IPS-20b (cell line): ENCODE results near the gene ALPL.

Source experiments
- H3K27ac ChIP-seq: one replicate; pipeline ENCODE4 v1.5.1; 2013; ENCODE audit warnings: low read length
- H3K27me3 ChIP-seq: 2 replicates; pipeline ENCODE4 v1.6.1; 2013; ENCODE audit warnings: mild to moderate bottlenecking, low read length, inconsistent platforms; ENCODE audit not compliant: insufficient read depth
- H3K36me3 ChIP-seq: 2 replicates; pipeline ENCODE4 v1.6.1; 2013; ENCODE audit warnings: low read depth, mild to moderate bottlenecking, inconsistent platforms, low read length, moderate library complexity; ENCODE audit not compliant: insufficient read depth
- H3K4me1 ChIP-seq: 2 replicates; pipeline ENCODE4 v1.6.1; 2013; ENCODE audit warnings: mild to moderate bottlenecking, control low read depth, inconsistent platforms, low read length, moderate library complexity; ENCODE audit not compliant: insufficient read depth
- H3K4me3 ChIP-seq: 2 replicates; pipeline ENCODE4 v1.5.1; 2013; ENCODE audit warnings: mild to moderate bottlenecking, low read length, inconsistent platforms
- H3K9ac ChIP-seq: 2 replicates; pipeline ENCODE4 v1.6.1; 2013; ENCODE audit warnings: low read depth, mild to moderate bottlenecking, inconsistent platforms, low read length, moderate library complexity
- H3K9me3 ChIP-seq: 2 replicates; pipeline ENCODE4 v1.6.1; 2013; ENCODE audit warnings: mild to moderate bottlenecking, low read depth, low read length, inconsistent platforms; ENCODE audit not compliant: insufficient read depth

ALPL gene

DNA sequence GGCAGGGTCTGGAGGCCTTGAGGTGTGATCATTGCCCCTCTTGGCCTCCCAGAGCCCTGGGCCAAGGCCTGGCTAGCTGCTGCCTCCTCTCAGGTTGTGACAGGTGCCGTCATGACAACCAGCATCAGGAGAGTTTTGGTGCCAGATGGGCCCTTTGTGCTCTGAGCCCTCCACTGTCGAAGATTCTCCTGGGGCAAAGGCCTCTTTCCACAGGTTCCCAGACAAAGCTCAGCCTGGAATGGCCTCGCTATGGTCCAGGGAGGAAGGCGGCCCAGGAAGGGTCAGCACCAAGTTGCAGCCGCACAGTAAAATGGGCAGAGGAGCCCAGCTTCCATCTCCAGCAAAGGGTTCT lies 78.4 kb downstream of the ALPL start:
- Histone ChIP-seq H3K27ac (no peak overlapping the region), H3K4me3 (no peak overlapping the region)

DNA sequence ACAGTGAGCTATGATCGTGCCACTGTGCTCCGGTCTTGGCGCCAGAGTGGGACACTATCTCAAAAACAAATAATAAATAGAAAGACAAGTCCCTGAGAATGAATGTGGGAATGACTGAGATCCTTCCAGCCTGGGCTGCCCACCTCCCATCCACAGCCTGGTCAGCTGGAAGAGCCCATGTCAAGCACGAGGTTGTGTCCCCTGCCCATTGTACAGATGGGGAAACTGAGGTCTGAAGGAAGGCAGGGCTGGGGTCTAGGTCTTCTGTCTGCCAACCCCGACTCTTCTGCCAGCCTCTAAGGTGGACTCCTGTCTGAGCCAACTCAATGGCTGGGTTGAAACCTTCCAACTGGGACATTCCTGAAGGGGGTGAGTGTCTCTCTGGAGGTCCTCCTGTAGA lies 80.4 kb downstream of the ALPL start:
- H3K9ac ChIP-seq = no peak overlapping the region
- no peak overlapping the region for H3K27ac ChIP-seq
- no peak overlapping the region for H3K4me3 ChIP-seq
- peaks cover 22% of the 10 kb centered on the region for H3K27me3 ChIP-seq
- H3K36me3 ChIP-seq = no peaks in the 10 kb centered on the region
- H3K9me3 ChIP-seq = no peaks in the 10 kb centered on the region
- H3K4me1 ChIP-seq = peaks cover 18% of the 10 kb centered on the region; the same call in 1 of the 2 replicates

More for the DNA sequence above, 78.4 kb downstream of the ALPL start:
- no peak overlapping the region for H3K9ac ChIP-seq
- peaks cover 18% of the 10 kb centered on the region; the same call in 1 of the 2 replicates for H3K4me1 ChIP-seq
- no peaks in the 10 kb centered on the region for H3K36me3 ChIP-seq
- H3K27me3 ChIP-seq = peaks cover 36% of the 10 kb centered on the region
- no peaks in the 10 kb centered on the region for H3K9me3 ChIP-seq

DNA sequence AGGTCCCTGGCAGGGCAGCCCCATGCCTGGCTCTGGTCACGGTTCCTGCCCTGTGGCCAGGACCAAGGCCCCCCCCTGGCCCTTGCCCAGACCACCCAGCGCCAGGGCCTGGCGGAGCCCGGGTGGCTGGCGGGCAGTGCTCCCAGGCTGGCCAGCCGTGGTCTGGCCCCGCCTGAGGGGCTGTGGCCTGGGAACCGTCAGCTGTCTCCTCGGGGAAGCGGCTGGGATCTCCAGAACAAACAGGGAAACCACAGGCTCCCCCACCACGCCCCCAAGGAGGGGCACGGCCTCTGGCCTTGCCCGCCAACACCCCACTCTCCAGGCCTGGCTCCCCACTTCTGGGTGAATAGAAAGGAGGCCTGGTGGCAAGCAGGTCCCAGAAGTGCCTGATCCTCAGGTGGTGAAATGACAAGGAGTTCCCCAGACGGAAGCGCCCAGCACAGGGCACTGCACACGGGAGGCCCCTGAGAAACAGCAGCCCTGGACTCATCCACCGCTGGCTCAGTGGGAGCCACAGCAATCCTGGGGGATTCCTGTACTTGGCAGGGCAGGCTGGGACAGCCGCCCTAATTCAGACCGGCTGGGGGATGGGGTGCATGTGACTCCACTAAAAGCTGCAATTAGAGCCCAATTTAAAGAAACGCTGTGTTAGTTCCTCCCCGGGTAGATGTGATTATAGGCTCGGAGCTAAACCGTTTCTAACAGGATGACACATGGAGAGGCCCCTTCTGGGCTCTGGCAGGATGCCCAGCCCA lies 81.1 kb downstream of the ALPL start:
- no peaks in the 10 kb centered on the region for H3K36me3 ChIP-seq
- no peaks in the 10 kb centered on the region for H3K9me3 ChIP-seq
- peaks cover 22% of the 10 kb centered on the region for H3K27me3 ChIP-seq
- no peak overlapping the region for H3K27ac ChIP-seq
- peaks cover 18% of the 10 kb centered on the region; the same call in 1 of the 2 replicates for H3K4me1 ChIP-seq
- H3K9ac ChIP-seq = no peak overlapping the region
- H3K4me3 ChIP-seq = no peak overlapping the region

DNA sequence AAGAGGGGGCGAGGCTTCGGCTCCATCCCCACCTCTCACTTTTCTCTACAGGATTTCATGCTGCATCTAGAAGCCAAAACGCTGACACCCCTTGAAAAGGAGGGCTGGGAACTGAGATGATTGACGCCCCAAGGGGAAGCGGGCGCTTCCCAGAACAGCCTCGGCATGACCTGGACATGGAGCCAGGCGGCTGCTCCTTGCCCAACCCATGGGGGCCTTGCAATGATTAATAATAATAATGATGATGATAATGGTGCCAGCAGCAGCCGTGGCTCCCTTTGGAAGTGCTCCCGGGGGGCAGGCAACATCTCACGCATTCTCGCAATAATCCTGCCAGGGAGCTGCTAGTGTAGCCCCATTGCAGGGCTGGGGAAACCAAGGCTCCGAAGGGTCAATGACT lies 81.7 kb downstream of the ALPL start:
- no peak overlapping the region for H3K4me3 ChIP-seq
- H3K9me3 ChIP-seq = no peaks in the 10 kb centered on the region
- no peaks in the 10 kb centered on the region for H3K36me3 ChIP-seq
- H3K4me1 ChIP-seq = peaks cover 18% of the 10 kb centered on the region; the same call in 1 of the 2 replicates
- H3K27me3 ChIP-seq = peaks cover 20% of the 10 kb centered on the region
- no peak overlapping the region for H3K27ac ChIP-seq
- H3K9ac ChIP-seq = no peak overlapping the region

DNA sequence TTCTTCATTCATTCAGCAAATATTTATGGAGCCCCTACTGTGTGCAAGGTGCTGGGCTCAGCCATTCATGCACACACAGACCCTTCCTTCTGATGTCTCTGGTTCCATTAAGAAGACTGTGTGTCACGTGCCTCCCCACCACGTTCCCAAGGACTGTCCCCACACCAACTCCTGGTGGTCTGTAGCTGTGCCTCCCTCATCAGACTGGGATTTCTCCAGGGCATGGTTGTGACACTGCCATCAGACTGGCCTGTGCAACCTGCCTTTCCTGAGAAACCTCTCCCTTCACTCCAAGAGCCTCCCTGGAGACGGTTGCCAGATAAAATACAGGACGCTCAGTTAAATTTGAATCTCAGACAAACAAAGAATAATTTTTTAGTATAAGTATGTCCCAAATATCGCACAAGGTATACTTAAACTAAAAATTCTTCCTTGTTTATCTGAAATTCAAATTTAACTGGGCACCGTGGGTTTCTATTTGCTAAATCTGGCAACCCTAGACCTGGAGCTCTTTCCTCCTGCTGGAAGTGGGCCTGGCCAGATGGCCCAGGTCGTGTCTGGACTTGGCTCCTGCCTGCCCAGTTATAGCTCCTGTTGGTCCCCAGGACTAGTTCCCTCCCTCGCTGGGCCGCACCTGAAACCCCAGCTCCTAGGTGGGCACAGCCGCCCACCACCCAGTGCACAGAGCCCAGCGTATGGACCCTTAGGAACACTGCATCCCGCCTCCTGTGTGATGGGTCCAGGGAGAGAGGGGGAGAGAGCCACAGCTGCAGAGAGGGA lies 83.1 kb downstream of the ALPL start:
- Histone ChIP-seq H3K4me1 (peaks cover 12% of the 10 kb centered on the region; the same call in 1 of the 2 replicates), H3K27me3 (peaks cover 10% of the 10 kb centered on the region), H3K36me3 (no peaks in the 10 kb centered on the region), H3K9me3 (no peaks in the 10 kb centered on the region), H3K9ac (no peak overlapping the region), H3K27ac (no peak overlapping the region), H3K4me3 (no peak overlapping the region)

DNA sequence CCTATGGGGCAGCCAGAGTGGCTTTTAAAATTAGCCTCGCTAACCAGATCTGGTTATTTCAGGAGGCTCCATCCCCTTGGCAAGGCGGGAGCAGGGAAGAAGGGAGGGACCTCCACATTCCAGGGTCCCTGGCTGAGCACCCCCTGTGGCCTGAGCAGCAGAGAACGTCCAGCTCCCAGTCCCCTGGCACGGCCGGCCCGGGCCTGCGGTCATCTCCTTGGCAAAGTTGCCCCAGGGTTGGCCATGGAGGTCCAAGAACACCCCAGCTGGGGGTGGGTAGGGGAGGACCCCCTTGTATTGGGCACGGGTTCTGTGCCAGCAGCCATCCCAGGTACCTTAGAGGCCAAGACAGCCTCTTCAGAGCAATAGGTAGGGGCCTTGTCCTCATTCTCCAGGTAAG lies 84.0 kb downstream of the ALPL start:
- Histone ChIP-seq H3K36me3 (no peaks in the 10 kb centered on the region), H3K27me3 (peaks cover 8% of the 10 kb centered on the region), H3K9me3 (no peaks in the 10 kb centered on the region), H3K9ac (no peak overlapping the region), H3K27ac (no peak overlapping the region), H3K4me1 (peaks cover 12% of the 10 kb centered on the region; the same call in 1 of the 2 replicates), H3K4me3 (no peak overlapping the region)

DNA sequence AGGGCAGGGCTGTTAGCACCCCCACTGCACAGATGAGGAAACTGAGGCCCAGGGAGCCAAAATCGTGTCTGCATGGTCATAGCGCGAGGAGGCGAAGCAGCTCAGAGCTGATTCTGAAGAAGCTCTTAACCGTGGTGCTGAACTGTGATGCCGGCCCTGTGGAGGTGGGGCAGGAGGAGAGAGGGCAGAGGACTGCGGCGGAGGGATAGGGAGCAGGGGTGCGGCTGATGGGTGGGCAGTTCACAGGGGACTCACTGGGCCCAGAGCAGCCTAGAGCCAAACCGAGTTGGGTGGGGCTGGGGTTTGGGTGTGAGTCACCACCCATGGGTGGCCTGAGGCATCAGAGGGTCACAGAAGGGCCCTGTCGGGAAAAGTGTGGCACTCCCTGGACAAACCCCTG lies 85.3 kb downstream of the ALPL start:
- Histone ChIP-seq H3K4me3 (no peak overlapping the region), H3K9me3 (no peaks in the 10 kb centered on the region), H3K36me3 (no peaks in the 10 kb centered on the region), H3K4me1 (peaks cover 12% of the 10 kb centered on the region; the same call in 1 of the 2 replicates), H3K9ac (no peak overlapping the region), H3K27ac (no peak overlapping the region), H3K27me3 (no peaks in the 10 kb centered on the region)

DNA sequence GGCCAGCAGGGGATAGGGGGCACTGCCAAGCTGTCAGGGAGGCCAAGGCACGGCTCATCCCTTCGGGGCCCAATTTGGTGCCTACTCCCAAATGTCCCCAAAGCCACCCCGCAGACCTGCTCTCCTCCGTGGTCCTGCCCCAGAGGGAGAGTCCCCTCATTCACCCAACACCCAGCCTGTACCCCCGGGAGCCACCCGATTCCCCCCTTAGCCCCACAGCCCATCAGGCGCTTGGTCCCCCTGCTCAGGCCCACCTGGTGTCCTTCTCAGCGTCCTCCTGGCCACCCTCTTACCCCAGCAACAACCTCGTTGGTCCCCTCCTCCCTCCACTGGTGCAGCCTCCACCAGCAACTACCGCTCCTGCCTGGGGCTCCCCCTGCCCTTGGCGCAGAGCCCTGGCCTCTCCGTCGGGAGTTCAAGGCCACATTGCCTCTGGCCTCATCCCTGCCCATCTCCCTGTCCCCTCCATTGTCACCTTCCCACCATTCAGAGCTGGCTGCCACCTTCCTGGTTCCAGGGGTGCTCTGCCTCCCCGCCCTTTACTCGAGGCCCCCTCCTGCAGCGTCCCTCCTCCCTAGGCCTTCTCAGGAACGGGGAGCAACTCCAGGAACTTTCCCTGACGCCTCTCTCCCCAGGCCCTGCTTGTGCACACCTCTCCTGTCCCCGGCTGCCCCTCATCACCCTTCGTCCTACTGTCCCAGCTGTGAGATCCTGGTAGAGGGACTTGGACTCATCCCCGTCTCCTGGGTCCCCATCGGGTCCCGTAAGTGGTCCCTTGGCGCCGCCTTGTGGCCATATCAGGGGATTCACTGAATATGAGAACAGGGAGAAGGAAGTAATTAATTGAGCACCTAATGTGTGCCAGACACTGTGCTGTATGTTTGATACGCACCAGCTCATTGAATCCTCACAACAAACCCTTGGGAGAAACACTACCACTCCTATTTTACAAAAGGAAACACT lies 86.0 kb downstream of the ALPL start:
- no peaks in the 10 kb centered on the region for H3K27me3 ChIP-seq
- no peak overlapping the region for H3K27ac ChIP-seq
- H3K4me3 ChIP-seq = no peak overlapping the region
- H3K36me3 ChIP-seq = no peaks in the 10 kb centered on the region
- peaks cover 12% of the 10 kb centered on the region; the same call in 1 of the 2 replicates for H3K4me1 ChIP-seq
- H3K9ac ChIP-seq = no peak overlapping the region
- no peaks in the 10 kb centered on the region for H3K9me3 ChIP-seq

DNA sequence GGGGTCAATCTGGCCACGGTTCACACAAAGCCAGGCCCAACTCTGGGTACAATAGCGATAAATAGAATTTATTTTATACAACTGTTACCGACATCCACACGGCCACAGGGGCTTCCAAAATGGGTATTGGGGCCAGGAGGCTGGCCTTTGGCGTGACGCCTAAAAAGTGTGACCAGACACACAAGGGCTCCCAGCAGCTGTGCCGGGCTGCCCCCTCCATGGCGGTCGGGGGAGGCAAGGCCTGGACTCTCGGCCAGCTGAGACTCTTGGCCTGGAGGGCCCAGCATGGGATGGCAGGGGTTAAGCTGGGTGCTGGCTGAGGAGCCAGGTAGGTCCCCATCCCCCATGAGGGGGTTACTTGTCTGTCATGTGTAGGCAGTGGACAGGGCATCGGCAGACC lies 87.0 kb downstream of the ALPL start:
- Histone ChIP-seq H3K9me3 (no peaks in the 10 kb centered on the region), H3K4me1 (peaks cover 8% of the 10 kb centered on the region; the same call in 1 of the 2 replicates), H3K36me3 (no peaks in the 10 kb centered on the region), H3K9ac (no peak overlapping the region), H3K27me3 (no peaks in the 10 kb centered on the region), H3K4me3 (no peak overlapping the region), H3K27ac (no peak overlapping the region)

DNA sequence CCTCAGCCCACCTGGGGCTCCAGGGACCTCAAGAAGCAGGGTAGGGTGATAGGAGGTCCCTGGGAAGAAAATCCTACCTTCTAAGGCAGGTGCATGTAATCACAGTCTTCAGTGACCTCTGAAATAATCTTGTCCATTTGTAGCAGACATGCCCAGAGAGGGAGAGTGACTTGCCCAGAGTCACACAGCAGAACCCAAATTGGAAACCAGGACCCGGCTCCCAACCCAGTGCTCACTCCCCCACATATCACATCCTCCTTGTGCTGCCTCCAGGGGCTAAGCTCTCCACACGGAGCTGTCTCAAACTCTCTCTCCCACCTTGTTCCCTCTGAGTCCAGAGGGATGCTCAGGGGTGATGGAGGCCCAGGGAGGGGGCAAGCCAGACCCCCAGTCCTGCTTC lies 87.4 kb downstream of the ALPL start:
- peaks cover 4% of the 10 kb centered on the region; the same call in 1 of the 2 replicates for H3K4me1 ChIP-seq
- no peak overlapping the region for H3K4me3 ChIP-seq
- no peaks in the 10 kb centered on the region for H3K36me3 ChIP-seq
- no peak overlapping the region for H3K9ac ChIP-seq
- H3K27ac ChIP-seq = no peak overlapping the region
- no peaks in the 10 kb centered on the region for H3K27me3 ChIP-seq
- no peaks in the 10 kb centered on the region for H3K9me3 ChIP-seq

DNA sequence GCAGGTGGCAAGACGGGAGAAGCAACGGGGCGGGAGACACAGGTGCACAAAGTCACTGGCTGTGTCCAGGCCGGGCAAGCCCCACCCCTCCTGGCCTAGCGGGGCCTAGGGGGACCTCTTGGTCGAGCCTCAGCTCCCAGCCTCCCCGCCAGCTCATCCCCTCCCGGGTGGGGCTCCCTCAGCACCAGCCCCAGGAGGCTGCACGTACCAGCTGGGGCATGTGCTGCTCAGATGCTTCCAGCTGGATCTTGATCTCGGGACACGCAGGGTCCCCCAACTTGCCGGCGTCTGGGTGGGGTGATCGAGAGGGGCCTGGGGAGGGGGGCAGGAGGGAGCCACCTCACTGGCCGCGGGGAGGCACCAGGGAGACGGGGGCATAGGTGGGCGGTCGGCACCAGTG lies 88.5 kb downstream of the ALPL start:
- H3K27ac ChIP-seq = no peak overlapping the region
- H3K4me3 ChIP-seq = no peak overlapping the region
- H3K9ac ChIP-seq = no peak overlapping the region
- H3K9me3 ChIP-seq = no peaks in the 10 kb centered on the region
- H3K4me1 ChIP-seq = no peaks in the 10 kb centered on the region
- no peaks in the 10 kb centered on the region for H3K27me3 ChIP-seq
- no peaks in the 10 kb centered on the region for H3K36me3 ChIP-seq
